NCI-H446 (cell line): ENCODE data around the gene HAPLN1.

Source experiments
- DNase-seq, 2 experiments: peaks; one replicate each; lab custom pipeline; 2025; lab: John Stamatoyannopoulos, UW

Gene HAPLN1

DNA sequence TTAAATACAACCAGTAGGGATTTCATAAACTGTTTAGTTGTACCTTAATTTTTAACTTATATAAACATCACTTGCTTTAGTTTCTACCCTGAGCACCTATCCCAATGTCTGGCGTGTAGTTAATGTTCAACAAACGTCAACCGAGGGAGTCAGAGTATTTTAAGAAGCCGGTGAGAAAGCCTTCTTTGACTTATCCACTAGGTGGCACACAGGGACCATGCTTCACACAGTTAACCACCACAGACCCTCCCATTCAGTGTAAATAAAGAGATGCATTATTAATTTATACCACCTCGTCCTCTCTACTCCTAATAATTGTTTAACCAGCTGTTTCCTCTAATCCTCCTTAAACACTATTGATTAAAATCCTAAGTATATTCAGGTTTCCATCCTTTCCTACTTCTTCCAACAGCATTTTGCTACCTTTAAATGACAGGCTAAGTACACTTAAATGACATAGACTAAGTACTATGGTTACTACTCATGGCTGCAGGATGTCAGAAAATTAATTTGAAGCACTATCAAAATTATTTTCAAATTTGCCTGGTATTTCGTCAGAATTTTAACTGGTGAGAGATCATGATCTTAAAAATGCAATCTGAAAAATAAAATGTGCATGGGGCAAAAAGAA, 2.3 kb downstream of the HAPLN1 start:
- DNase-seq, result peak; percentile 48 to 86

DNA sequence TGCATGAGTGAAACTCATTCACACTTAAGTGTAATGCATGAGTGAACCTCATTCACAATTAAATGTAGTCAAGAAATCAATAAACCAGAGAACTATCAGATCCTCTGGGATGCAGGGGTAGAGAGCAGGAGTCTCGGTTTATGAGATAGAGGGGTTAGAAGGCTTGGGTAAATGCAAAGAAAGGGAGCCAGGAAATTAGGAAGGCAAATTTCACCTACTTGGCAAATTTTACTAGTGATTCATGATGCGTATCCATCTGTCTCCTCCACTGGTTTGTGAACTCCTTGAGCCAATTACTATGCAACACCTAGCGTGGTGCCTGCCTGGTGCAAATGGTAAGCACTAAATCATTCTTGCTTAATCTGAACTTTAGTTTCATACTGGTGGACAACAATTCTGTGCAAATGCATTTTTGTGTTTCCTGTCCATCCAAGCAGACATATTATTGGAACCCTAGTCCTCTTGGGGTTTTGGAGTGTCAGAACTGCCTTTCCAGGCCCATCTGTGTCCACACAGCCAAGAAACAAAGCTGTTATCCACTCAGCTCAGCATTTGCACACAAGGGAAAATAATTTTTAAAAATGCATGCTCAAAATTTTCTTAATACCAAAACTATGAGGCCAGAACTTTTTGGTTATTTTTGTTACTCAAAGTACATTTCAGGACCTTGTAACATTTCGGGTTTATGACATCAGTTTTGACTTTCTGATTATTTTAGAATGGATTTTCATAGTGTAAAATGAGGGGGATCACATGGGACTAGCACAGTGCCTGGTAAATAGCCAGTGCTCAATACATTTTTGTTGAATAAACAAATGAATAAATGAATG, 5.2 kb downstream of the HAPLN1 start:
- DNase-seq, result peak; percentile 63 to 87

DNA sequence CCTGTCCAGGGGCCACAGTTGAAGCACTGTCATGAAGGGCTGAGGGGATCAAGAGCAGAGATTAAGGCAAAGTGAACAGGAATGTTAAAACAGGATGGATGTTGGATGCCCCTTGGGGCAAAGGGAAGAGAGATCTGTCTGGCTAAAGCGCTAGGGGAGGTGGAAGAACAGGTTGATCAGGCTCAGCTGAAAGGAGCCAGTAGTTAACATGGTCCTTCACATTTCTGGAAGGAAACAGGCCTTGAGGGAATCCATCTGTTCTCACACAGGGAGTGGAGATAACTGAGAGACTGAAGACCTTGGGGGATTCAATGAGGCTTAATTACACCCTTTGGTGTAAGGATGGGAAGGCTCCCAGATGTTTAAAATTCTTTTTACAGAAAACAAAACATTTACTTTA, 5.8 kb downstream of the HAPLN1 start:
- peak; percentile 55 to 75 for DNase-seq

DNA sequence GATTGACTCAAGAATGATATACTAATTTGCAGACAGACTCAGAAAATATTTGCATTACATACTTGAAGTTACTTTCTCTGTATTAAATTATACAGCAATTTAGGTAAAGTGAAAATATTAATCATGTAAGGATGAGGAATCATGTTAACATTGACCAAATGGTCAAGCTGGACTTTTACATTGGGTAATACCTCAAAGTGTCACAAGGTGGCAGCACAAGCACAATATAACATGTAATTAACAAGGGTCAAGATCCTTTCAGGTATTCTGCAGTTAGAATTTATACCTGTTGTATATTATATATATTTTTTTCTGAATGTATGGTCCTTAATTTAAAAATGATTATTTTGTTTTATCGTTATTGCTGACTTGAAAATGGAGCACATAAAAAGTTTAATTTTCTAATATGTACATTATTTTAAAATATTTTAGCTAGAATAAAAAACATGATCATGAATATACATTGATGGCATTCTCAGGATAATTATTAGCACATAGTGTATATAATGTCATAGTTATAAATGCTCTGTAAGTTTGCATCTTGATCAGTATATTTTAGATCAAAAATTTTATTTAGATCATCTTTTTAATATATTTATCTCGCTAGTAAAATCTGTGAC, 8.6 kb downstream of the HAPLN1 start:
- DNase-seq, result peak in 1 of 2 experiments; percentile 65

DNA sequence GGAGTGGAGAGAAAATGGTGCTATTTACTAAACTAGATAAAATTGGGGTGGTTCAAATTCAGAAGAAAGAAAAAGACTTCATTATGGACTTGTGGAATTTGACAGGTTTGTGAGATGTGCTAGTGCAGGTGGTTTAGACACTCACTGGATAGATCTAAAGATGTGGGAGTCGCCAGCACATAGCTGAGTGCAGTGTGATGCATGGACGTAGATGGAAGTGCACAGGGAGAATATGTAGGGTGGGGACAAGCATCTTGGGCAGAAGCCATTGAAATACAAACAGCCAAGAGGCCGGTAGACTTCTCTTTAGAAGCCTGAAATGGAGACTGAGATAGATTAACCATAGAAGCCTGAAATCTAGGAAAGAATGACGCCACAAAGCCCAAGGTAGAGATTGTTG, 10.7 kb downstream of the HAPLN1 start:
- DNase-seq, result no peak

DNA sequence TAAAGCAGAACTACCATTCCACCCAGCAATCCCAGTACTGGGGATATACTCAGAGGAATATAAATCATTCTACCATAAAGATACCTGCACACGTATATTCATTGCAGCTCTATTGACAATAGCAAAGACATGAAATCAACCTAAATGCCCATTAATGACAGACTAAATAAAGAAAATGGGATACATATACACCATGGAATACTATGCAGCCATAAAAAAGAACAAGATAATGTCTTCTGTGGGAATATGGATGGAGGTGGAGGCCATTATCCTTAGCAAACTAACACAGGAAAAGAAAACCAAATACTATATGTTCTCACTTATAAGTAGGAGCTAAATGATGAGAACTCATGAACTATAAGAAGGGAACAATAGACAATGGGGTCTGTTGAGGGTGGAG, 12.5 kb downstream of the HAPLN1 start:
- DNase-seq, result no peak

DNA sequence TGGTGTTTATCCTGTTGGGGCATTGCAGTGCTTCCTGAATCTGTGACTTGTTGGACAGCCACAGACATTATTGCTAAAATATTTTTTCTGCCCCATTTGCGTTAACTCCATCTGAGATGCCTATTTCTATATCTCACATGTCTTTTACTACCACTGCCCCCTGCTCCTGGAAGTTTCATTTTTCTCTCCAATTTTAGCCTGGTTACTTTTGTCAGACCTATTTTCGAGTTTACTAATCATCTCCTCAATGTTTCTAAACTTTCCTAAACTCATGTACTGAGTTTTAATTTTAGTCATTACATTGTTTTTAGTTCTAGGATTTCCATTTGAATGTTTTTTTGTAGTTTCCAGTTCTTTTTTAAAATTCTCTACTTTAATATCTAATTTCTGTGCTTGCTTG, 17.6 kb downstream of the HAPLN1 start:
- DNase-seq, result no peak

DNA sequence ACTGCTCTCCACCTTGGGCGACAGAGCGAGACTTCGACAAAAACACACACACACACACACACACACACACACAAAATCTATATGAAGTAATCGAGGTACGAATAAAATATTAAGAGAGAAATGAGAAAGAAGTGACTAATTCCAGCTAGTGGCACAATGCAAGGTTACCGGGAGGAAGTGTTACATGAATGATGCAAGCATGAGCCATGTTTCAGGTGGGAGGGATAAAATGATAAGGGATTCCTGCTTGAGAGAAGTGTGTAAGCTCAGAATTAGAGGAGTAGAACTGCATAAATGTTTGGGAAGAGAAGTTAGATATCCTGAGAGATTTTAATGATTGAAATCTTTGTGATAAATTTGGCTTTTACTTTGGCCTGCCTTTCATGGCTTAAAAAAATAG, 18.8 kb downstream of the HAPLN1 start:
- DNase-seq, result no peak

DNA sequence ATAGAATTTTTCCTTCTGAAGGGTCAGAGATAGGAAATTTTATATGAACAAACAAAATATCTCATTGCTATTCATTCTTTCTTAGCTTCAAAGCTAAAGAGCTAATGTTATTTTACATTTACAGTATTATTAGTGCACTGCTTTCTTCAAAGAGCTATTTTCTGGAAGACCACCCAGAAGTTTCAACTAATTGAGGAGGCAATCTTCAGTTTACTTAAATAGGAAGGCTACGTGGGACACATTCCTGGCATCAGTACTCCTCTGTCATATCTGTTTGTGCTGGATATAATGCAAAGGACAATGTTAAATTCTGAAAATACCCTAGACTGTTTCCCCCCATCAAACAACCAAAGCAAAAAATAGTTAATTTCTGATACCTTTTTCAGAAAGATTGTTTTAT, 30.8 kb downstream of the HAPLN1 start:
- DNase-seq, result no peak

DNA sequence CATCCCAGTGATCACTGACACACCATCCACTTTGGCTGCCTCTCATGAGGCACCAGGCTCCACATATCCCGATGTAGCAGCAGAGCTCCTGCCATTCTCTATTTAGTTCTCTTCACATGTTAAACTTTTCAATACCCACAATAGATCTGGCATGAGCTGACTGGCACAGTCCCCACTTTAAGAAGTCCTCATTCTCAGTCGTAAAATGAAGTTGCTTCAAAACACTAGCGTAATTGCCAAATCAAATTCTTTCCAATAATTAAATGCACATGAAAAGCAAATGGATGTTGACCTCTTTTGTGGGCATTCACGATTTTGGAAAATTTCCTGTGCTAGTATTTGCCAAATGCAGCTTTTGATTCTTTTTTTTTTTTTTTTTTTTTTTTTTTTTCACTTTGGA, 32.4 kb downstream of the HAPLN1 start:
- peak; percentile 19 to 73 for DNase-seq

DNA sequence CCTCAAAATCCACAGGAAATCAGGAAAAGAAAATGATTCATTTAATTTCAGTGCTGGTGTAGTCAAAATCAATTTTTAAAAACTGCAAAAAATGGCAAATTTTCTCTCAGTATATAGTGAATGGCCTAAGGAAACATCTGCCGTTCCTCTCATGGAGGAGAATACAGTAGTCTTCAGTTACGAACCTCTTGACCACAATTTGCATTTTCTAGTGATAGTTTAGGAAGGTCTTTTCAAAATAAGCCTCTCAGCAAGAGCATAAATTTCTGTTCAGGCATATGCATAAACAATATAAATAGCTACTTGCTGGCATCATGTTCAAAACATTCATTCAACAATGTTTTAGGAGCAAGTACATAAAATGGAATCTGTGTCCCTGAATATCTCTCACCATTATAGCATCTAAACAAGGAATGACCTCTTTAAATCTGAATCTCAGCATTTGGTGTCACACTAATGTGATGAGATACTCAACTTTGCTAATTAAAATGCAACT, 33.5 kb downstream of the HAPLN1 start:
- no peak for DNase-seq

DNA sequence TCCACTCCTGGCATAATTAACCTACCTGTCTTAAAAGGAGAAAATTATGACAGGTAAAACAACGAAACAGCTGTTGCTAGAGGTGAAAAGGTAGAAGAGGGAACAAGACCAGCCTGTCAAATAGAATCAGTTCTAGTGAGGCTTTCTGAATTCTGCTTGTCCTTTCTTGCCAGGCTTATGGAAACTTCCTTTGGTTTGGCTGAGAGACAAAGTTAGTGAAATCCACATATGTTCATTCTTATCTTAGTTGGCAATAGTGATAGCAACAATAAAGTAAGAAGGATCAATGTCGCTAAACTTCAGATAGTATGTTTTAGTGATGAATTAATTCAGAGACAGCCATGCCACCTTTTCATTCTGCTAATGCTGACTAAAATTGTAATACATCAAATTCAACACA, 34.4 kb downstream of the HAPLN1 start:
- DNase-seq, result peak in 1 of 2 experiments; percentile 2

DNA sequence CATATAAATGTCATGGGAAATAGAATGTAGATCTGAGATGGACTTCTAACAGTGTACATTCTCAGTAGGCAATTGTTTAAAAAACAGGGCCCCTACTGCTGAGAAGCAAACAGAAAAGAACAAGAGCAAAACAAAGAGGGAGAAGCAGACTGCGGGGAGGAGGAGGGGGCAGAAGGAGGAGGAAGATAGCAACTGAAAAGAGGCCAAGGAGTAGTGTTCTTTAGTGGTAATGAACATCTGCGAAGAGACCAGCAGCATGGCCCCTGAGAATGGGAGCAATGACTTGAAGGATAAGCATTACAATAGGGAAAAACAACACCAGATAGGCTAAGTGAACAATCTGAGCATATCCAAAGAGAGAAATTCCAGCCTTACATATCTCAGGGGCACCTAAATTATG, 36.8 kb downstream of the HAPLN1 start:
- DNase-seq, result no peak

DNA sequence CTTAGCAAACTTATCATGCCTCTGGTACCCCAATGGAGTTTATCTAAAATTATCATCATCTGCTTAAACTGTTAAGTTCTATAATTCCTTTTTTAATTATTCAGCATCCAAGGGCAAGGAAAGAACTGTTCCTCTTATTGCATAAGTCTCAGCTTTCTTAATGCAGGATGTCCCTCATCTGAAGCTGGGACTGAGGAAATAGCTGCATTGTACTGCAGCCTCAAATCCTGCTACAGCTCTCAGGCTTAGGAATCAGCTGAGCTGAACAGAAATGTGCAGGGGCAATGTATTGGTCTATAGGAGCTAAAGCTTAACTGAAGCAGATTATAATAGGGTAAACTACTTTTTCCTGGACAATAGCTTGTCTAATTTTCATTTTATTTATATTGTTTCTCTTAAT, 48.0 kb downstream of the HAPLN1 start:
- DNase-seq, result no peak

DNA sequence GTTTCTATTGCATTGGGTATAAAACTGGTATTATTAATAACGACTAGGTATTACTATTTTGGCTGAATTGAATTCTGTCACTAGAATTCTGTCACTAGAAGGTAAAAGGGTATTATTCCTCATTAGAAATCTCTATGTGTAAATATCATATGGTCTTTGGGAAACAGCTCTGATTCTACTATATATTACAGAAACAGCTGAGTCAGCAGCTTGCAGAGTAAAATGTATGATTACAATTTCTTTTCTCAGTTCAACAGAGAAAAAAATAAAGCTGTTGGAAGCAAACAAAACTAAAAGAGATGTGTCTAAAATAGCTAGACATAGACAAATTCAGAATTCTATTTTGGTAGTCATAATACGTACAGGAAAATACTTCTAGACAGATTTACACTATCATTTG, 48.5 kb downstream of the HAPLN1 start:
- DNase-seq, result no peak

DNA sequence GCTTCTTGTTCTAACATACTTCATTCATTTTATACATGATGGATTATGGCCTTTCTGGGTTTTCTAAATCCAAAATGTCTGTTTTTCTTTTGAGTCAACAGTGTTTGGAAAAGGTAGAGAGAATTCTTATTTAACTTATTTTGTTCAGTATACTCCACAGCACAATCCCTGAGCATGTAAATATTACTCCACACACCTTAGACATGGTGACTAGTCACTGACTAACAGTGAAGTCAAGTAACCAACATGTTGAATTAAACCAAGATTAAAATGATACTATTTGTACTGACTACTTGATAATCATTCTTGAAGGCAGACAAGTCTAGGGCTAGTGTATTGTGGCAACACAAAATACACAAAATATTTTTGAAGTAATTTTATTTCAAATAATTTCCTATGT, 55.0 kb downstream of the HAPLN1 start:
- DNase-seq, result no peak

DNA sequence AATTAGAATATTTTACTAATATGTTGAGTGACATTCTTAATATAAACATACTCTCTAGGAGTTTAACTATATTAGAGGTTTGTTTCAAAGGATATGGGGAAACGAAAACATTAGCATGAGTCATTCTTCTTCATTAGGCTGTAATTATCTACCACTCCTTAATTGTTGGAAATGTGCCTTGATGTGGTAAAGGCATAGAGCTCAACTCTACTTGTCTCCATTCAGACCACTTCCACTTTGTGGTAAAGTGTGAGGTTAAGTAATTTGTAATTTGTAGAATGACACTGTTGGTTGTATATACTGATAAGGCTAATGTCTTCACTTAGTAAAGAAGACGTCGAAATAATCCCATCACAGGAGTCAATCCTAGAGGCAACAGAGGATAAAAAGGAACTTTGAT, 58.1 kb downstream of the HAPLN1 start:
- no peak for DNase-seq

DNA sequence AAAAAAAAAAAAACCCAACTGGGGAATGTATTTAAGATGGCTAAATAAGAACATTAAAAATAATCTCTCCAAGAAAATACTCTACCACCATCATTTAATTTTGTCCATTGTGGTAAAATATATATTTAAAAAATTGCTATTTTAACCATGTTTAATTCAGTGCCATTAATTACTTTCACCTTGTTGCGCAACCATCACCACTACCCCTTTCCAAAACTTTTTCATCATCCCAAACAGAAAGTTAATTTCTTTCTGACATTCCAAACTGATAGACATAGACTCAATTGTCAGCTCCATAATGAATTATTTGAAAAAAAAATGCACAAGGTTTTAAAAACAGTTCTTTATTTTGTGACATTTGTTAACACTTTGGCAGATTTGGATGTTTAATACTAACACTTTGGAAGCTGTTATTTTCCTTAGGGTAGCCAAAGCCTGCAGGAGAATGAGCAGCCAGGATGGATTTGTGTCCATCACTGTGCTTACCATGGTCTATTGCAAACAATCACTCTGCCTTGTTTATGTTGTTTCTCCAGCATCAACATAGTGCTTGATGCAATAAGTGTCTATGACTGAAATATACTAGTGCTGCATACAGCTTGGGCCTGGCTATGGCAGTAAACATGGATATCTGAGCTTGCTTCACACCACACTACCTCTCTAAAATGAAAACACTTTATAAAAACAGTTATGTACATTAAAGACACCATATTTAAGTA, 62.7 kb downstream of the HAPLN1 start:
- no peak for DNase-seq

DNA sequence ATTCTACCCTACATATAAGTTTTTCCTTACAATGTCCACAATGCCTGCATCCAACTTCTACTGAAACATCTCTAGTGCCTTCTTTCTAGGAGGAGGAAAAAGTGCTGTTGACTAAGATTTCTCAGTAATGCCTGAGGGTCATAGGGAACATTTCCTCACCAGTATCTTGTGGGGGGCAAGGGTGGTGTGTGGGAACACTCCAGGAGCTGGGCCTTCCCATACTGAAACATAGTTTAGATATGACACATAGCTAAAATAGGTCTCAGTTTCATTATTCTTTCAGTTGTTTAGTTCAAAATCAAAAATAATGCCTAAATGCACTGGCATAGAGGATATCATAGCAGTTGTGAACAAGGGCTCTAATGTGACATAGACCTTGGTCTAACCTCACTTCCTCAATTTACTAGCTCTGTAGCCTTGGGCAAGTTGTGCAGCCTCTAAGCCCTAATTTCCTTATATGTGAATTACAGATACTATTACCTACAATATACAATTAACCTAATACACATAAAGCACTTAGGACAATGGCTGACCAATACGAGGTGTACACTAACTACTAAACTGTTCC, 66.1 kb downstream of the HAPLN1 start:
- no peak for DNase-seq

DNA sequence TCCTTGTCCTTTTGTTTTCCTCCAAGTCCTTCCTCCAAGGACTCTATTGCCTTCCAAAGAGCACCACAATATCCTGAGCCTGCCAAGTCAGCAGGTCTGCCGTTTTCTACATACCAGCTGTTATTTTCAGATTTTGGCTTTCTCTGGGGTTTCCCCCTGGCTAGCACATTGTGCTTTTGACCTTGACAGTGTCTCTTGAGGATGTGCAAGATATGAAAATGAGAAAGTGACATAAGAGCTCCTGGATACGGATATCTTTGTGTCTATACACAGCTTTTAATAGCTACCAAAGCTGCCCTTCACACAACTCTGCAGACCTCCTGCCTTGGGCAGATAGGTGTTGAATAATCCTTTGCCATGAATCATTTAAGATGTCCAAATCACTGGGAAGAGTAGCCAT, 67.0 kb downstream of the HAPLN1 start:
- peak; percentile 8 to 83 for DNase-seq

DNA sequence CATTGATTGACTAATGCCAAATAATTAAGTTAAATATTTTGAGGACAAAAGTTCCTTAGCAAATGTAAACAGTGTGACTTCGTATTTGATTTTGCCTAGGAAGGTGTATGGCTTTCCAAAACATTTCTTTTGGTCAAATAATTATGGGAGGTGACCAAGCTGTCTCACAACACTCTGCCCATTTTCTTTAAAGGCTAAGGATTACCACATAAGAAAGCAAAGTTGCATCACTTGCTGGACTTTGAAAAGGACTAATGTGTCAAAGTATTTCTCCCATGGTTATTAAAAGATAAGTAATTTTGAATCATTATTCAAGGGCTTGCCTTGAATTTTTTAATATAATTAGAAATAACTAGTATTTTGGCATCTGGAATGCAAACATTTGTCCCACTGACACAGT, 74.7 kb downstream of the HAPLN1 start:
- DNase-seq, result no peak

DNA sequence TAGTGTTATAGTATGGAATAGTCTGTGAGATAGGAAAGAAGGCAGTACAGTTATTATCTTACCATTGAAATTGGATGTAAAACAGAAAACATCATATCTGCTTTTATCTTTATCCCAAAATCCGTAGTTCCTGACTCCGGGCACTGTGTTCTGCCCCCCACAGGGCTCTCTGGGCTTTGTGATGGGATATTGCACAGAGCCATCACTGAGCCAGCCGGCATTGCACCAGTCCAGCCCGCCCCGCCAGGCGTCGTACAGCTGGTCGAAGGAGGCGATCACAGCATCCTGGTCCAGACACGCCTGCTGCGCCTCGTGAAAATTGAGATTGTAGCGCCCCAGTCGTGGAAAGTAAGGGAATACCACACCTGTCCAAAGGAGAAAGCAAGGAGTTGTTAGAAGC, 76.4 kb downstream of the HAPLN1 start:
- no peak for DNase-seq
